ENCODE results near the gene DMXL1.
"Not testable (repeated sequence)": the region's sequence is repeated elsewhere in the genome, so short reads cannot be mapped to it uniquely, and the experiment has no call there.

Gene DMXL1

DNA sequence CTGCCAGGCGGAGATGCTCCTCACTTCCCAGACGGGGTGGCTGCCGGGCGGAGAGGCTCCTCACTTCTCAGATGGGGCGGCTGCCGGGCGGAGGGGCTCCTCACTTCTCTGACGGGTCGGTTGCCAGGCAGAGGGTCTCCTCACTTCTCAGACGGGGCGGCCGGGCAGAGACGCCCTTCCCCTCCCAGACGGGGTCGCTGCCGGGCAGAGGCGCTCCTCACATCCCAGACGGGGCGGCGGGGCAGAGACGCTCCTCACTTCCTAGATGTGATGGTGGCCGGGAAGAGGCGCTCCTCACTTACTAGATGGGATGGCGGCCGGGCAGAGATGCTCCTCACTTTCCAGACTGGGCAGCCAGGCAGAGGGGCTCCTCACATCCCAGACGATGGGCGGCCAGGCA is 51.6 kb downstream of the DMXL1 start:
- not testable (repeated sequence) for ATAC-seq

DNA sequence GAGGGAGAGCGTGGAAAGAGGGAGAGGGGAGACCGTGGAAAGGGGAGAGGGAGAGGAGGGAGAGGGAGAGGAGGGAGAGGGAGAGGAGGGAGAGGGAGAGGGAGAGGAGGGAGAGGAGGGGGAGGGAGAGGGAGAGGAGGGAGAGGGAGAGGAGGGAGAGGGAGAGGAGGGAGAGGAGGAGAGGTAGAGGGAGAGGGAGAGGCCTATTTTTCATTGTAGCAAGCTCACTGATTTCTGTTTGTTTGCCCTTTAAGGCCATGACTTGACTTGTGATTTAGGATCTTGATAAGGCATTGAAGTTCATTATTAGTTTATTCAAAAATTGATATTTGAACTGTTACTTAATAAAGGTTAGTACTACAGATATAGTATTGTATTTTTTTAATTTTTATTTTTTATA is 52.4 kb downstream of the DMXL1 start:
- no peak for TF ChIP-seq GLIS3 (CRISPR knock-in tag; IDR thresholded peaks at IDR 0.05)
- no peak for TF ChIP-seq ISL1 (CRISPR knock-in tag; IDR thresholded peaks at IDR 0.05)
- no peak for TF ChIP-seq CSDC2 (CRISPR knock-in tag; IDR thresholded peaks at IDR 0.05)
- TF ChIP-seq BACH2 (CRISPR knock-in tag; IDR thresholded peaks at IDR 0.05; ENCODE audit: borderline replicate concordance) = no peak
- TF ChIP-seq, protein P1, sequence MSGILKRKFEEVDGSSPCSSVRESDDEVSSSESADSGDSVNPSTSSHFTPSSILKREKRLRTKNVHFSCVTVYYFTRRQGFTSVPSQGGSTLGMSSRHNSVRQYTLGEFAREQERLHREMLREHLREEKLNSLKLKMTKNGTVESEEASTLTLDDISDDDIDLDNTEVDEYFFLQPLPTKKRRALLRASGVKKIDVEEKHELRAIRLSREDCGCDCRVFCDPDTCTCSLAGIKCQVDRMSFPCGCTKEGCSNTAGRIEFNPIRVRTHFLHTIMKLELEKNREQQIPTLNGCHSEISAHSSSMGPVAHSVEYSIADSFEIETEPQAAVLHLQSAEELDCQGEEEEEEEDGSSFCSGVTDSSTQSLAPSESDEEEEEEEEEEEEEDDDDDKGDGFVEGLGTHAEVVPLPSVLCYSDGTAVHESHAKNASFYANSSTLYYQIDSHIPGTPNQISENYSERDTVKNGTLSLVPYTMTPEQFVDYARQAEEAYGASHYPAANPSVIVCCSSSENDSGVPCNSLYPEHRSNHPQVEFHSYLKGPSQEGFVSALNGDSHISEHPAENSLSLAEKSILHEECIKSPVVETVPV (CRISPR knock-in tag; IDR thresholded peaks at IDR 0.05) = no peak
- no peak for TF ChIP-seq ARNTL (CRISPR knock-in tag; IDR thresholded peaks at IDR 0.05; ENCODE audit: borderline replicate concordance, low read depth)
- no peak for TF ChIP-seq TOX (CRISPR knock-in tag; IDR thresholded peaks at IDR 0.05; ENCODE audit: borderline replicate concordance)
- no peak for TF ChIP-seq ZNF70 (CRISPR knock-in tag; IDR thresholded peaks at IDR 0.05)
- TF ChIP-seq TCF4 (CRISPR knock-in tag; IDR thresholded peaks at IDR 0.05; ENCODE audit: borderline replicate concordance) = no peak
- TF ChIP-seq ZFP3 (CRISPR knock-in tag; IDR thresholded peaks at IDR 0.05) = no peak
- no peak for TF ChIP-seq ESRRG (CRISPR knock-in tag; IDR thresholded peaks at IDR 0.05)
- no peak for TF ChIP-seq ZNF8 (CRISPR knock-in tag; IDR thresholded peaks at IDR 0.05)
- no peak for ATAC-seq

DNA sequence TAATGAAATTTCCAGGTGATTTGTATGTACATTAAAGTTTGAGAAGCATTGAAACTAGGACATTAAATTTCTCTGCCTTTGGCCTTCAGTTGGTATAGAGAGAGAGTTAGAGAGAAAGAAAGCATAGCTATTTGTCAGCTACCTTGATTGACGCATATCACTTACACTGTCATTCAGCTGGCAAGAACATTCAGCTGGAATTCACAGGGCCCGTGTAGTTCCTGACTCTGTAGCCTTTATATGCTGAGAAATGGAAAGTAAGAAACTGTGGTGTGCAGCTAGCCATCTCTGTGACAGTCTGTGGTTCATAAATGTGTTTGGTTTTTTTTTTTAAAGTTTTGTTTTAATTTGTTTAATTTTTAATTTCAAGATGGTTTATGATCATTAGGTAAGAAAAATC is 58.9 kb downstream of the DMXL1 start:
- no peak for ATAC-seq
- TF ChIP-seq SNAI2 (CRISPR knock-in tag; IDR thresholded peaks at IDR 0.05) = no peak
- no peak for TF ChIP-seq OSR1 (CRISPR knock-in tag; IDR thresholded peaks at IDR 0.05)
- no peak for TF ChIP-seq TOX (CRISPR knock-in tag; IDR thresholded peaks at IDR 0.05; ENCODE audit: borderline replicate concordance)
- TF ChIP-seq BACH2 (CRISPR knock-in tag; IDR thresholded peaks at IDR 0.05; ENCODE audit: borderline replicate concordance) = no peak
- no peak for TF ChIP-seq ZNF70 (CRISPR knock-in tag; IDR thresholded peaks at IDR 0.05)
- TF ChIP-seq ZFP3 (CRISPR knock-in tag; IDR thresholded peaks at IDR 0.05) = no peak
- no peak for TF ChIP-seq RARB (CRISPR knock-in tag; IDR thresholded peaks at IDR 0.05)
- TF ChIP-seq CSDC2 (CRISPR knock-in tag; IDR thresholded peaks at IDR 0.05) = no peak
- TF ChIP-seq, protein P2, sequence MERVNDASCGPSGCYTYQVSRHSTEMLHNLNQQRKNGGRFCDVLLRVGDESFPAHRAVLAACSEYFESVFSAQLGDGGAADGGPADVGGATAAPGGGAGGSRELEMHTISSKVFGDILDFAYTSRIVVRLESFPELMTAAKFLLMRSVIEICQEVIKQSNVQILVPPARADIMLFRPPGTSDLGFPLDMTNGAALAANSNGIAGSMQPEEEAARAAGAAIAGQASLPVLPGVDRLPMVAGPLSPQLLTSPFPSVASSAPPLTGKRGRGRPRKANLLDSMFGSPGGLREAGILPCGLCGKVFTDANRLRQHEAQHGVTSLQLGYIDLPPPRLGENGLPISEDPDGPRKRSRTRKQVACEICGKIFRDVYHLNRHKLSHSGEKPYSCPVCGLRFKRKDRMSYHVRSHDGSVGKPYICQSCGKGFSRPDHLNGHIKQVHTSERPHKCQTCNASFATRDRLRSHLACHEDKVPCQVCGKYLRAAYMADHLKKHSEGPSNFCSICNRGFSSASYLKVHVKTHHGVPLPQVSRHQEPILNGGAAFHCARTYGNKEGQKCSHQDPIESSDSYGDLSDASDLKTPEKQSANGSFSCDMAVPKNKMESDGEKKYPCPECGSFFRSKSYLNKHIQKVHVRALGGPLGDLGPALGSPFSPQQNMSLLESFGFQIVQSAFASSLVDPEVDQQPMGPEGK (CRISPR knock-in tag; IDR thresholded peaks at IDR 0.05; ENCODE audit: borderline replicate concordance) = no peak
- TF ChIP-seq ISL1 (CRISPR knock-in tag; IDR thresholded peaks at IDR 0.05) = no peak
- TF ChIP-seq ZNF8 (CRISPR knock-in tag; IDR thresholded peaks at IDR 0.05) = no peak
- TF ChIP-seq, protein P3, sequence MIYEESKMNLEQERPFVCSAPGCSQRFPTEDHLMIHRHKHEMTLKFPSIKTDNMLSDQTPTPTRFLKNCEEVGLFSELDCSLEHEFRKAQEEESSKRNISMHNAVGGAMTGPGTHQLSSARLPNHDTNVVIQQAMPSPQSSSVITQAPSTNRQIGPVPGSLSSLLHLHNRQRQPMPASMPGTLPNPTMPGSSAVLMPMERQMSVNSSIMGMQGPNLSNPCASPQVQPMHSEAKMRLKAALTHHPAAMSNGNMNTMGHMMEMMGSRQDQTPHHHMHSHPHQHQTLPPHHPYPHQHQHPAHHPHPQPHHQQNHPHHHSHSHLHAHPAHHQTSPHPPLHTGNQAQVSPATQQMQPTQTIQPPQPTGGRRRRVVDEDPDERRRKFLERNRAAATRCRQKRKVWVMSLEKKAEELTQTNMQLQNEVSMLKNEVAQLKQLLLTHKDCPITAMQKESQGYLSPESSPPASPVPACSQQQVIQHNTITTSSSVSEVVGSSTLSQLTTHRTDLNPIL (CRISPR knock-in tag; IDR thresholded peaks at IDR 0.05; ENCODE audit: low read depth) = no peak
- TF ChIP-seq ZNF565 (CRISPR knock-in tag; conservative IDR thresholded peaks at IDR 0.05; ENCODE audit: low read depth) = no peak
- TF ChIP-seq ARNTL (CRISPR knock-in tag; IDR thresholded peaks at IDR 0.05; ENCODE audit: borderline replicate concordance, low read depth) = no peak

DNA sequence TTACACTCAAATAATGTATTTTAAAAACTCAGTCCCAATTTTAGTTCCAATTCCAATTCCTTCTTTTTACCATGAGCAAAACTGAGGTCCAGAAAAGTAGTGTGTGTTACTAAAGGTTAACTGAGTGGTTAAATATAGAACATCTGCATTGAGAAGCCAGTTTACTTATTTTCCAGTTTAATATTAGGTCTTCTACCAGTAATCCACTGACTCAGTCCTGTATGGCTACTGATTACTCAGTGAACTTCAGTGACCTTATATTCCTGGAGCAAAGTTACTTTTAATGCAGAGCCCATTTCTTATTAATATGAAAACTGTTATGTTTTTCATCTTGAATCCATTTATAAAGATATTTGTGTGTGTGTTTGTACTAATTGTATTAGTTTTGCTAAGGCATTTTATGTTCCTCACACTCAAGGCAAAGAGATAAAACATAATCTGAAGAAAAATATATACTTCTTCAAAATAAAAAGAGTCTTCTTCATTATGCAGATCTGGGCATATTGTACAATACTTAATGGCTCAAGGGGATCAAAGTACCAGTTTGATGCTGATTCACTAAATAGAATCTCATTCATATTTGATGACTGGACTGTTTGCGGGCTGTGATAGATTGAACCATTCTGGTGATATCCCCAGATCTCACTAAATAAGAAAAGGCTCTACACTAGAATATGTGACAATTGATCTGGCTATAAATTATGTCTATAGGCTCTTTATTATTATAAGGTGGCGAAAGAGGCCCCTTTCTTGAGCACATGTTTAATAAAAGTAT is 60.8 kb downstream of the DMXL1 start:
- TF ChIP-seq ZFP30 (CRISPR knock-in tag; IDR thresholded peaks at IDR 0.05) (no peak), GLIS3 (CRISPR knock-in tag; IDR thresholded peaks at IDR 0.05) (no peak), ZC3H10 (CRISPR knock-in tag; IDR thresholded peaks at IDR 0.05) (no peak), ESRRG (CRISPR knock-in tag; IDR thresholded peaks at IDR 0.05) (no peak), RARB (CRISPR knock-in tag; IDR thresholded peaks at IDR 0.05) (no peak), TCF4 (CRISPR knock-in tag; IDR thresholded peaks at IDR 0.05; ENCODE audit: borderline replicate concordance) (no peak), ZFP3 (CRISPR knock-in tag; IDR thresholded peaks at IDR 0.05) (no peak)
- TF ChIP-seq, protein P2 (CRISPR knock-in tag; IDR thresholded peaks at IDR 0.05; ENCODE audit: borderline replicate concordance) = no peak
- TF ChIP-seq, protein P3 (CRISPR knock-in tag; IDR thresholded peaks at IDR 0.05; ENCODE audit: low read depth) = no peak
- TF ChIP-seq, protein P4, sequence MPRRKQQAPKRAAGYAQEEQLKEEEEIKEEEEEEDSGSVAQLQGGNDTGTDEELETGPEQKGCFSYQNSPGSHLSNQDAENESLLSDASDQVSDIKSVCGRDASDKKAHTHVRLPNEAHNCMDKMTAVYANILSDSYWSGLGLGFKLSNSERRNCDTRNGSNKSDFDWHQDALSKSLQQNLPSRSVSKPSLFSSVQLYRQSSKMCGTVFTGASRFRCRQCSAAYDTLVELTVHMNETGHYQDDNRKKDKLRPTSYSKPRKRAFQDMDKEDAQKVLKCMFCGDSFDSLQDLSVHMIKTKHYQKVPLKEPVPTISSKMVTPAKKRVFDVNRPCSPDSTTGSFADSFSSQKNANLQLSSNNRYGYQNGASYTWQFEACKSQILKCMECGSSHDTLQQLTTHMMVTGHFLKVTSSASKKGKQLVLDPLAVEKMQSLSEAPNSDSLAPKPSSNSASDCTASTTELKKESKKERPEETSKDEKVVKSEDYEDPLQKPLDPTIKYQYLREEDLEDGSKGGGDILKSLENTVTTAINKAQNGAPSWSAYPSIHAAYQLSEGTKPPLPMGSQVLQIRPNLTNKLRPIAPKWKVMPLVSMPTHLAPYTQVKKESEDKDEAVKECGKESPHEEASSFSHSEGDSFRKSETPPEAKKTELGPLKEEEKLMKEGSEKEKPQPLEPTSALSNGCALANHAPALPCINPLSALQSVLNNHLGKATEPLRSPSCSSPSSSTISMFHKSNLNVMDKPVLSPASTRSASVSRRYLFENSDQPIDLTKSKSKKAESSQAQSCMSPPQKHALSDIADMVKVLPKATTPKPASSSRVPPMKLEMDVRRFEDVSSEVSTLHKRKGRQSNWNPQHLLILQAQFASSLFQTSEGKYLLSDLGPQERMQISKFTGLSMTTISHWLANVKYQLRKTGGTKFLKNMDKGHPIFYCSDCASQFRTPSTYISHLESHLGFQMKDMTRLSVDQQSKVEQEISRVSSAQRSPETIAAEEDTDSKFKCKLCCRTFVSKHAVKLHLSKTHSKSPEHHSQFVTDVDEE (CRISPR knock-in tag; IDR thresholded peaks at IDR 0.05) = no peak
- no peak for ATAC-seq

DNA sequence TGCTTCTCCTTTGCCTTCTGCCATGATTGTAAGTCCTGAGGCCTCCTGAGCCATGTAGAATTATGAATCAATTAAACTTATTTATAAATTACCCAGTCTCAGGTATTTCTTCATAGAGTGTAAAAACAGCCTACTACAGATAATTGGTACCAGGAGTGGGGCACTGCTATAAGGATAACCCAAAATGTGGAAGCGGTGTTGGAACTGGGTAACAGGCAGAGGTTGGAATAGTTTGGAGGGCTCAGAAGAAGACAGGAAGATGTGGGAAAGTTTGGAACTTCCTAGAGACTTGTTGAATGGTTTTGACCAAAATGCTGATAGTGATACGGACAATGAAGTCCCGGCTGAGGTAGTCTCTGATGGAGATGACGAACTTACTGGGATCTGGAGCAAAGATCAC is 64.9 kb downstream of the DMXL1 start:
- ATAC-seq = not testable (repeated sequence)
